Measurements from ENCODE around the gene PGM1.

- TF ChIP-seq, protein P1, sequence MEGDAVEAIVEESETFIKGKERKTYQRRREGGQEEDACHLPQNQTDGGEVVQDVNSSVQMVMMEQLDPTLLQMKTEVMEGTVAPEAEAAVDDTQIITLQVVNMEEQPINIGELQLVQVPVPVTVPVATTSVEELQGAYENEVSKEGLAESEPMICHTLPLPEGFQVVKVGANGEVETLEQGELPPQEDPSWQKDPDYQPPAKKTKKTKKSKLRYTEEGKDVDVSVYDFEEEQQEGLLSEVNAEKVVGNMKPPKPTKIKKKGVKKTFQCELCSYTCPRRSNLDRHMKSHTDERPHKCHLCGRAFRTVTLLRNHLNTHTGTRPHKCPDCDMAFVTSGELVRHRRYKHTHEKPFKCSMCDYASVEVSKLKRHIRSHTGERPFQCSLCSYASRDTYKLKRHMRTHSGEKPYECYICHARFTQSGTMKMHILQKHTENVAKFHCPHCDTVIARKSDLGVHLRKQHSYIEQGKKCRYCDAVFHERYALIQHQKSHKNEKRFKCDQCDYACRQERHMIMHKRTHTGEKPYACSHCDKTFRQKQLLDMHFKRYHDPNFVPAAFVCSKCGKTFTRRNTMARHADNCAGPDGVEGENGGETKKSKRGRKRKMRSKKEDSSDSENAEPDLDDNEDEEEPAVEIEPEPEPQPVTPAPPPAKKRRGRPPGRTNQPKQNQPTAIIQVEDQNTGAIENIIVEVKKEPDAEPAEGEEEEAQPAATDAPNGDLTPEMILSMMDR (conservative IDR thresholded peaks at IDR 0.05; ENCODE audit: low read depth, low read length): no peak
- TF ChIP-seq, protein P2, sequence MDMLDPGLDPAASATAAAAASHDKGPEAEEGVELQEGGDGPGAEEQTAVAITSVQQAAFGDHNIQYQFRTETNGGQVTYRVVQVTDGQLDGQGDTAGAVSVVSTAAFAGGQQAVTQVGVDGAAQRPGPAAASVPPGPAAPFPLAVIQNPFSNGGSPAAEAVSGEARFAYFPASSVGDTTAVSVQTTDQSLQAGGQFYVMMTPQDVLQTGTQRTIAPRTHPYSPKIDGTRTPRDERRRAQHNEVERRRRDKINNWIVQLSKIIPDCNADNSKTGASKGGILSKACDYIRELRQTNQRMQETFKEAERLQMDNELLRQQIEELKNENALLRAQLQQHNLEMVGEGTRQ (IDR thresholded peaks at IDR 0.05; ENCODE audit: low read depth, low read length): no peak
- TF ChIP-seq MAFK (IDR thresholded peaks at IDR 0.05; ENCODE audit: low read depth, low read length) (no peak), RAD21 (IDR thresholded peaks at IDR 0.05; ENCODE audit: low read length) (no peak)
These were observed 66.2 kb downstream of the PGM1 start for GRCh38 chr1:63659448-63659847.

Measured in IMR-90 (cell line).